ENCODE results near the gene CST3. TPM values are rescaled to one million over a fixed set of nuclear protein-coding genes. Genes with fewer than 3 reads are reported as not detected.

The CST3 gene
- total and polyA plus RNA-seq, 2 of the 8 experiments (the other 6 are each of a cell fraction or from before 2014, with no cell fraction given) = 53.2 to 184 TPM

GRCh38 chr20:23662276-23662870, 24.6 kb upstream of the CST3 start (continued):
- no peak for TF ChIP-seq CTCF (IDR thresholded peaks at IDR 0.05; ENCODE audit: control extremely low read depth in 1 of 3, insufficient read depth in 1 of 3, low read depth in 1 of 3, low read length in 3 of 3)
- no peak for TF ChIP-seq JUN (IDR thresholded peaks at IDR 0.05; ENCODE audit: low read depth, low read length)
- no peak for TF ChIP-seq RXRA (IDR thresholded peaks at IDR 0.05; ENCODE audit: insufficient read depth, low read depth, low read length)

Measured in H1 (cell line).